Measurements from ENCODE around the gene SKAP1.

GRCh38 chr17:48139944-48140343 lies 290.1 kb downstream of the SKAP1 start:
- TF ChIP-seq CTCF (IDR thresholded peaks at IDR 0.05) = no peak
- no peak for TF ChIP-seq POLR2A (IDR thresholded peaks at IDR 0.05)
- TF ChIP-seq POLR2AphosphoS5 (IDR thresholded peaks at IDR 0.05) = no peak
- no peak for TF ChIP-seq EP300 (IDR thresholded peaks at IDR 0.05)

Measured in gastroesophageal sphincter (tissue), 3 donors.